Fibroblast of villous mesenchyme (primary cell): Measurements from ENCODE around the gene BRAP. TPM values are rescaled to one million over a fixed set of nuclear protein-coding genes. Genes with fewer than 3 reads are reported as not detected.
"Not testable (repeated sequence)": the region's sequence is repeated elsewhere in the genome, so short reads cannot be mapped to it uniquely, and the experiment has no call there.

Experiments used
- DNase-seq: peaks from one replicate; pipeline ENCODE4 v3.0.0-alpha.2; 2010; ENCODE audit warnings: low read depth
- H3K4me3 ChIP-seq: 2 replicates; pipeline ENCODE4 v1.5.1; 2011; ENCODE audit warnings: low read depth, mild to moderate bottlenecking, low read length
- CTCF ChIP-seq: IDR thresholded peaks from 2 replicates; pipeline ENCODE4 v1.5.1; 2012; ENCODE audit warnings: low read depth, mild to moderate bottlenecking, low read length; ENCODE audit not compliant: insufficient read depth
- total RNA-seq: library from RNA; depleted of rRNA; stranded (reverse); fragments of >200 nt; gene quantifications from 2 replicates; pipeline ENCODE4 v1.2.3, GENCODE V29; 2012

Gene BRAP
- total RNA-seq, 1 donor: 22.9 TPM

GRCh38 chr12:111636209-111636945, 49.4 kb downstream of the BRAP start:
- no peak overlapping the region for H3K4me3 ChIP-seq
- peak; percentile 71 for DNase-seq
- TF ChIP-seq CTCF: no peak

GRCh38 chr12:111635524-111635923, 50.2 kb downstream of the BRAP start:
- no peak overlapping the region for H3K4me3 ChIP-seq
- peak; percentile 18 for DNase-seq
- no peak for TF ChIP-seq CTCF

GRCh38 chr12:111628505-111629260, 57.1 kb downstream of the BRAP start:
- TF ChIP-seq CTCF: no peak
- no peak overlapping the region for H3K4me3 ChIP-seq
- DNase-seq: no peak

- no peak for DNase-seq
- TF ChIP-seq CTCF: no peak
- H3K4me3 ChIP-seq: no peak overlapping the region
These were observed 59.5 kb downstream of the BRAP start for GRCh38 chr12:111626230-111626629.

GRCh38 chr12:111624540-111624939, 61.2 kb downstream of the BRAP start:
- TF ChIP-seq CTCF: no peak
- DNase-seq: no peak
- no peak overlapping the region for H3K4me3 ChIP-seq

GRCh38 chr12:111617841-111618240, 67.9 kb downstream of the BRAP start:
- DNase-seq: not testable (repeated sequence)

GRCh38 chr12:111616177-111616623, 69.6 kb downstream of the BRAP start:
- H3K4me3 ChIP-seq: no peak overlapping the region
- no peak for TF ChIP-seq CTCF
- DNase-seq: peak; percentile 87

More at GRCh38 chr12:111617841-111618240, 67.9 kb downstream of the BRAP start:
- H3K4me3 ChIP-seq: not testable (repeated sequence)
